ENCODE data around the gene KLHL2.
"Not testable (repeated sequence)": the region's sequence is repeated elsewhere in the genome, so short reads cannot be mapped to it uniquely, and the experiment has no call there.

KLHL2 gene

DNA sequence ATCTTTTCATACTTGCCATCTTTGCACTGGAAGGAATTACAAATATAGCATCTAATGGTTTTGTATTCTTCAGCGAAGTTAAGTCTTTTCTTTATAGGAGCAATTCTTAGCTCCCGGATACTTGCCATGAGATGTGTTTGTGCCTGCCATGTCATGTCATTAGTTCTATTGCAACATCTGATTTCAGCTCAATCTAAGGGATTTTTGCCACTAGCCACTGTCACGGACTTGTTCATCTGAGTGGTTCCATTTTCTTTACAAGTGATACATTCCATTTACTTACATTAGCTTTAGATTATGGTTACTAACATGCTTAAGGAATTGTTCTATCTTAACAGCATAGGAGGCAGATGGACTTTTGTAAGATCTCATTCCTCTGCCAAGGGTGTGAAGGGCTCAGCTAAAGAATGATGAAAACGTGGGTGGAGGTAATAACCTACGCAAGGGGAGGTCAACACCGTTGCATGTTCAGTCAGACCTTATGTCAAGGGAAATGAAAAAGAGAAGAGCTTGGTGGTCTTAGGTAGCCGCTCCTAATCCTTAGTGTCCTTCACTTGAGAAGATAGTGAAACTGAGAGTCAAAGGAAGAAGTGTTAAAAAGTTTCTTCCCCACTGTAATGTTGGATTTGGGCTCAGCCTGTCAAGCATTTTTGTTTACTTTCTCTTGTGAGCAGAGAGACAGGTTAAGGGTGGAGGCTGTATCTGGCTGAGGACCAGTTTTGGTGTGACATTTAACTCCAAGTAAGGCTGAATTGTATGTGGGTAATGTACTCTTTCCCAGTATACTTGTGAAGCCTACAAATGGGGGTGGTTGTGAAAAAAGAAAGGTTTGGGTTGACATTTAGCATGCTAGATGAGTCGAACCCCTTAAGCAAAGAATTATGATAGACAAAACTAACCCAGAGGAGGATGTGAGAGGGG, 3.6 kb upstream of the KLHL2 start:
- DNase-seq (ENCODE audit: low read depth): no peak

DNA sequence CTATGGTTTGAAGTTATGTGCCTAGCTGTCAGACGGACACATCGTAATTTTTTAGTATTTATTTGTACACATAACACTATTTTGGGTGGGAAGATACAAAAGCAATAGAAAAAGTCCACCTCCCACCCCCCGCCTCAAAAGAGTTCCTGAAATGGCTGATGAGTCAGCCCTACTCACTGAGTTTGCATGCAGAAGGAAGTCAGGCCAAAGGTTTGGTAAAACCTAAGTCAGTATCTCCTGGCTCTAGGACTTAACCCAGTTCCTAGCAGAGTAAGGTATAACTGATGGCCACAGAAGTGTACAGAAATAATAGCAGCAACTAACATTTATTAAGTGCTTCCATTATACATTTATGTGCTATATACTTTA, 2.9 kb upstream of the KLHL2 start:
- no peak for DNase-seq (ENCODE audit: low read depth)

DNA sequence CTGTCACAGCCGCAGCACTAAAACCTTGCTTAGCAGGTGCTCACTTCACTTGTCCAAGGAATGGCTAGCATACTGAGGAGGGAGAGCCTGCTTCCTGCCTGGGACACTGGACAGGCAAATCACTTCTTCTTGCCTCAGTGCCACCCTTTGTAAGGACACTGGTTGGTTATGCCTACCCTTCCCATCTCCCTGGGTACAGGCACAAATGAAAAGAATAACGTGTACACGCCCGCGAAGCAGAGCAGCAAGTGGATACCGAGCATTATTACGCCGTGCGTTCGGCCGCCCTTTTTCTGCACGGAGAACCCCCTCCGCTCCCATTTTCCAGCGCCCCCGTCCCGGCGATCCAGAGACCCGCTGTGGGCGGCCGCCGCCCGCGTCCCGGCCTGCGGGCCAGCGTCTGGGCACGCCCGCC, 338 bp upstream of the KLHL2 start:
- peak; percentile 34 for DNase-seq (ENCODE audit: low read depth)

DNA sequence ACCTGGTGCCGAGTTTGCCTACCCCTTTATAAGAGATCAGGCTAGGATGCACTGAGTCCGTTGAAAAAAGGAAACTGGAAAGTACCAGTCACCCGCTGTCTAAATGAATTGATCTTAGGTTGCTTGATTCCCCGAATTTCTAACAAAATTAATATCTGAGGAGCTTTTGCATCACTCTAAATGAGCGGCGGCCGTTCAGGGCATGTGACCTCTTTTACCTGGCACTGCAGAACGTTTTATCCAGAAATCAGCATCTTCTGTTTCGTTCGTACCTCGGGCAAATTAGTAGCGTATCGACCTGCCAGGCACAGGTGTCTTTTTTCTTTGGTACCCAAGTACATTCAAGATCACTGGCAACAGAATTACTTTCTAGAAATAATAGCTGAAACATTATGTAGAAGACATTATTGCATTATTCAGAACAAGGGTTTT, 876 bp downstream of the KLHL2 start:
- DNase-seq (ENCODE audit: low read depth): no peak

DNA sequence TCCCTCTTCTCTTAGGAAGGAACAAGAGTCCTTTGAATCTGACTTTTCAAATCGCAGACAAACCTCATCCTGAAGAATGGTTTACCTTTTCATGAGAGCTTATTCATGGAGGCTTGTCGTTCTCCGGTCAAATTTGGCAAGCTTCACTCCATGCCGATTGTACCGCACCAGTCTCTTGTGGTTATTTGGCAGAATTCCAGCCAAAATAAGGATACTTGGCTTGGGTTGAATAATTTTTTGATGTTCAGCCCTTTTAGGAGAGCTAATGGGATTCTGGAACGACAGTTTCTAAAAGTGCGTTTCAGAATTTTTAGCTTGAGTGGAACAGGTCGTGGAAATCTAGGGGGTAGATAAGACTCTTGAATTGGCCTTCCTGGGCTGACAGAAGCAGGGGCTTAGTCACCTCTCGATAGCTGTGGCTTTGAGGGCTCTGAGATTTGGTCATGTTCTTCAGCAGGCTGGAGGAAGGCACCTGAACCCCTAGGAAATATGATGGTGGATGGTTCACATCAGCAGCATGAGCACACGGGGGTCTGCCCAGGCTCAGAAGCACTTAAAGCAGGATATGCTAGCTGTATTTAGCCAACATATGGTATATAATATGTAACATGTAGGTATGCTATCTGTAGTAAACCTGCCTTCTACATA, 1.5 kb downstream of the KLHL2 start:
- DNase-seq (ENCODE audit: low read depth): no peak

DNA sequence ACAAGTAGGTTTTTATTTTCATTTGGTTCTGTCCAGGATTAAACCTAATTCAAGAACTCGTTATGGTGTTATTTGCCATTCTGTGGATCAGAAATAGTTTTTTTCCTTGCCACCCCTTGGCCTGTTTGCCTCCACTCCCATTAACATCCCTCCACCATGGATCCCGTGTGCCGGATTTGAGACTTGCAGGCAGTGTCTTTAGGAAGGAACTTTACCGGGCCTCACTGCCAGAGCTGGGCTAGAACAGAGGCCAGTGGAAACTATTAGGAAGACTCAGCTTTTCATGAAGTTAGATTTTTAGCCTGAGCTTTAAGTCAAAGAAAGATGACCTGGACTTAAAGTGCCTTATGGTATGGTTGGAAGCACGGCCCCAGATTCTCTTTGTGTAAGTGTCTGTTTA, 2.4 kb downstream of the KLHL2 start:
- no peak for DNase-seq (ENCODE audit: low read depth)

DNA sequence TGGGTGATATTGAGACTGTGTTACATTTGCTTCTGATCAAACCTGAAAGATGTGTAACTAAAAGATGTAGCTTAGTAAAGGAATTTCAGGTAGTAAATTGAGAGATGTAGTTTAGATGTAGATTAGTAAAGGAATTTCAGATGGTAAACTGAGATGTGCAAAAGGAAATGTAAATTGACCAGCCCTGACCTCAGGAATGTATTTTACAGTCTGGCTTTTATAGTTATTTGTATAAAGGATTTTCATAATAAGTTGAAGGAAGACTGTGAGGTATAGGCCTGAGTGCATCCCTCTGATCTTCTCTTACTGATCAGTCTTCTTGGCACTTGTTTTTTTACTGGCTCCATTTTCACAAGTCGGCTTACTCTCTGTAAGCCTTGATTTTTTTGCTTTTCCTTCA, 3.2 kb downstream of the KLHL2 start:
- DNase-seq (ENCODE audit: low read depth): no peak

DNA sequence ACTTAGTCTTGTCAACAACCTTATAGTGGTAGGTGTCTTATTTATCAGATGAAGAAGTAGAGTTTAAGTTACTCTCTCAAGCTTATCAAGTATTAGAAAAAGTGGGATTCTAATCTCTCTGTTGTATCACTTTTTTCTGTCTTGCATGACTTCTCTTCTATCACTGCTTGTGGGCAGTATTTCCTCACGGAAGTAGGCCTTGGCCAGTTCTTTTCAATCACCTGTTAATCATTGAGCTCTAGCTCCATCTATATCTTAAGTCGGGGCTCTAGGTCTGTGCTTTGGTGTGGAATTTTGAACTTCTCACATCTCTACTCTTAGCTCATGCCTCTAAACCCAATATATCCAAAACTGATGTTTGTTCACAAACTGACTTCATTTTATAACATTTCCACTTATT, 5.3 kb downstream of the KLHL2 start:
- not testable (repeated sequence) for DNase-seq (ENCODE audit: low read depth)

DNA sequence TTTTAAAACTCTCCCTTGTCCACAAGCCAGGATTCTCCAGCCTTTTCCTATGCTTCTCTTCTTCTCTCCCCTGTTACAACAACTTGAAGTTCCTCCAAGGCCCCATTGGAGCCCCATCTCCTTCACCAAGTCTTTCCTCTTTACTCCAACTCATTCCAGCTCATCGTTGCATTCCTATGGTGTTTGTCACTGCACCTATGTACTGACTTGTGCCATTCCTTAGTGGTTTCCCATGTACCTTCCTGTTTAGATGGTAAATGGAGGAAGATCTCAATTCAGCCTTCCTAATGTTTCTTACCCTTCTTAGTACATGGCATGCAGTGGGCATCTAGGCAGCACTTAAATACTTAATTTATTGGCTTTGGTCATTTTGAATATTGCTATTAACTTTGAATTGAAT, 6.0 kb downstream of the KLHL2 start:
- DNase-seq (ENCODE audit: low read depth): not testable (repeated sequence)

DNA sequence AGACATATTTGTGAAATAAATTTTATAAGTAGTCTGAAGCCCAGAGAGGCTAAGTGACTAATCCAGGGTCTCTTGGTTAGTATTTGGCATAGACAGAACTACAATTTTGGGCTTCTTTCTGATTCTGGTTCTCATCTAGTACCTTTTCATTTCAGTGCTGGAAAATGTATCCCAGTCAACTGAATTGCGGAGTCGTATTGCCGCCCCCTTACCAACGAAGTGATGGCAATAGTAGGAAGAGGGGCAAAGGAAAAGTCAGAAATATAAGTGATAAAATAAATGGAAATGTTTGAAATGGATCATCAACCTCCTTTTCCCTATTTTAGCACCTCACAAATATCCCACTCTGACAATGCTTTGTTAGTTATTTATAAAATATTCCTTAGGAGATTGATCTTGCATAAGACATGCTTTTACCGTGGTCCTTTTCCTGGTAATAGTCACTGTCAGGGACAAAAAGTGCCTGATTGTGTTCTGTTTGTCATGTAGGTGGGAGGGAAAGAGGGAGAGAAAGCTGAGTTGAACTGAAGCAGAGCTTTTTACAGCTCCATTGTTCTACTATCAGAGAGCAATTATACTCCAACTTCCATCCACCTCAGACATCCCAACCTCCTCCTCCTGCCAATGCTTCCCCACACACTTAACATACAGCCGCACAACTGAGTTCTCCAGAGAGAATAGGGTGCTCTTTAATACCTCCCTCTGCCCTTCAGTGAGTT, 6.8 kb downstream of the KLHL2 start:
- DNase-seq (ENCODE audit: low read depth): not testable (repeated sequence)

DNA sequence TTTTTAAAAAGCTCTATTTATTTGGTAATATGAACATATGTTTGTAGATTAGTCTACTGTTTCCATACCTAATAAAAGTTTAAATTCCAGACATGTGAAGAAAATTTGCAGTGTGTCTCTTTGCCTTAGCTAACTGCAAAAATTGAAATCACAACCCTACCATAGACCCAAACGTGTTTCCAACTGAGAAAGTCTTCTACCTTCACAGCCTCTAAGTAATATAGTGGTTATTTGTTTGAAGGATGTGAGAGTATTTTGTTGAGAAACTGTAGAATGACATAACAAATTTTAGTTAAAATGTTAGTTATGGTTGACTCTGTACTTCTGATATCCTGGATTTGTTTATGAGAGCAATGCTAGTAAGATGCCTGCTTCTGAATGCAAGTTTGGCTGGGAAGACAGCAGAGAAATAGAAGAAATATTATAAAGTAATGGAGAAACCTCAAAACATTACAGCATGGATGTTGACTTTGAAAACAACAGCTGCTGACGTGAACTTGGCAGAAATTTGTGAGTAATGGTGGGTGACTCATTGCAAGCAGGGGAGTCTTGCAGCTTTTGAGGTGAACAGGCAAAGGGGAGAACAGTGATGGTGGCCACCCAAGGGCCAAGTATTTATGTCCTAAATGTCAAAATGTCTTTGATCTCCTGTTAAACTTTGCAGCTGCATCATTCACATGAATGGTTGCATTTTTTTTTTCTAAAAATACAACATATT, 7.8 kb downstream of the KLHL2 start:
- DNase-seq (ENCODE audit: low read depth): peak; percentile 89

DNA sequence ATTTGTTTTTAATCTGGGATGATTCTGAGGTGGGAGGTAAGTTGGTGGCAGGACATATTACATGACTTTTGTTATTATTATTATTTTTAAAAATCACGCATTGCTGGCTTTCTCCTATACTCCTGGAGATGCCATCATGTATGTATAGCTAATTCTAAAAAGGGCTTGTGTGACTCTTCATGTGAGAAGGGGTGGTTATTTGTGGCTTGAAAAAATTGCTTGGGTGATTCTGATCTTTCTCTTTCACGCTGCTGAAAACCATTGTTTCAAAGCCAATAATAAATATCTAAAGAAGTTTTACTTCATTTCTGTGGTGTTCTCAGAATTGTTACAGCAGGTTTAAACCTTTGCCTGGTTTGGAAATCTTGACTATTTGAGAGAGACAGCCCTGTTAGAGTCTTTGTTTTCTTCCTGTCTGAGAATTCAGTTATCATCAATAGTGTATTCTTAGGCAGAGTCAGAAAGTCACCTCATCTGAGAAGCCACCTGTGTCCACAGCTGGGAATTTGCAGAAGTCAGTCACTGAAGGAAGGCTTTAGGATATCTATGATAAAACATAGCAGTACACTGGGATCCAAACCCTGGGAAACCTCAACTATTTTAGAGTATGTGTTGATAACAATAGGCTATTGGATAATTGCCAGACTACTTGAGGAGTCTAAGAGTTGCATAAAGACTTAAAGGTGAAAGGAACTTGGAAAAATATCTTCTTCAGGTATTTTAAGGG, 8.6 kb downstream of the KLHL2 start:
- DNase-seq (ENCODE audit: low read depth): peak; percentile 45

DNA sequence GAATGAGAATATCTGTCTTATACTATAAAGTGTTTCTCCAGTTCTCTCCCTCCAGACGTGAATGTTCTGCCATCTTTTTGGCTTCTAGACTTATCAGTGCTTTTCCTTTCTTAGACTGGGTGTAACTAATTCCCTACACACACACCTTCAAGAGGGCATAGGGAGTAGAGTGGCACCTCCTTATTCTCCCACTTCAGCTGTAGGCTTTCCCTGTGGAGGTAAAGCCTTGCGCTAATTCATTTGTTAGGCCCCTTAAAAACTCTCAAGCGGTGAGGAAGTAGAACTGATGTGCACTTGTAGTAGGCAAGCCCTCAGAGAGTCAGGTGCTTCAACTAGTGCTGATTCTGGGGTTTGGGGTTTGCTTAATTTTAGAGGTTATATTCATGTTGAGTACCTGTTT, 10.0 kb downstream of the KLHL2 start:
- no peak for DNase-seq (ENCODE audit: low read depth)

DNA sequence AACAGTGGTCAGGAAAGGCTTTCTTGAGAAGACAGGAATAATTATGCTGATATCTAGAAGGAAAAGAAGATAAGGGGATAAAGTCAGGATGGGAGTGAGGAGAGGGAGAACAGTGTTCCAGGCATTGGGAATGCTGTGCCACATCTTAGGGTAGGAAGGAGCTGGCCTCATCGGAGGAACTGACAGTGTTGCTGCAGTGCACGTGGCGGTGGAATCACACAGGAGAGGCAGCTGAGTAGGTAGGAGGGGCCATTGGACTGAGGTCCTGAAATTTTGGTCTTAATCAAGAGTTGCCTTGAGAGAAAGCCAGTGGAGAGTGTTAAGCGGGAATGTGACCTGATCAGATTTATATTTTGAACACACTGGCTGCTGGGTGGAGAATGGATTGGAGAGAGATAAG, 13.9 kb downstream of the KLHL2 start:
- DNase-seq (ENCODE audit: low read depth): not testable (repeated sequence)

DNA sequence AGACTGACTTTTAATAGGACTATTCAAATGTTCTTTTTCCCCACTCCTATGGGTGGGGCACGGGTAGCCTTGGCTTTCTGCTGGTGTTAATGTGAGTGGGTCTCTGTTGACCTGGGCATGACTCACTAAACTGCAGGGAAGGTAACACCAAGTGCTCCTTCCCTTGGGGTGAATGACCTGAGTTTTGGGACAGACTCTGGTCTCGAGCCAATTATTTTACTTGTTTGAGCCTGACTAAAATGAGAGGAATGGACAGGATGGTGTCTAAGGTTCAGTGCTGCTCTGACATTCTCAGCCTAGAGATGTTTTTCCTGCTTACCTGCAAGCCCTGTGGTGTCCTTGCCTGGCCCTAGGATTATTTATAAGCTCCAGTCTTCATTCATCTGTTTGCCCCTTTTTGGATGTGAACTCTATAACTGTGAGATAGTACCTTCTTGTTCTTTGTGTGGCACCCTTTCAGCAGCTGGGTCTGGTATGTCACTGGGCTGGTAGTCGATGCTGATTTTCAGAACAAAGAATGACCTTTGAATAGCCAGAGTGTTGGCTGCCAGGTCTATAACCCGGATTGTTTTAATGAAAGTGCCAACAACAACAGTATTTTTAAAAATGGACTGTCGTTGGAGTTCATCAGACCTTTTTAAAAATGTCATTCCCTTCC, 14.8 kb downstream of the KLHL2 start:
- not testable (repeated sequence) for DNase-seq (ENCODE audit: low read depth)

DNA sequence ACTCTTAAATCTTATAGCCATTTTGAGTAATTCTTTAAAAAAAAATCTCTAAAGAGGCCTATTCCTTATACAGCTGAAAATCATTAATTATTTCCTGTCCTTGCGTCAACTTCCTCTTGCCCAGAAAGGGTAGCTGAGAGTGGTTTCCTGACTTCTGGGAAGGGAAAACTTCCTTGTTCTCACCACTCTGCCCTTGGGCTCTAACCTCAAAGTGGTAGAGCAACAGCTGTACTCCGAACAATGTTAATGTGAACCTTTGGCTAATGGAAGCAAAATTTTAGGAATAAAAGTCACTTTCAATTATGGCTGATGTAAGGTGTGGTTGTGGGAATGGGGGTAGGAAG, 15.3 kb downstream of the KLHL2 start:
- no peak for DNase-seq (ENCODE audit: low read depth)

DNA sequence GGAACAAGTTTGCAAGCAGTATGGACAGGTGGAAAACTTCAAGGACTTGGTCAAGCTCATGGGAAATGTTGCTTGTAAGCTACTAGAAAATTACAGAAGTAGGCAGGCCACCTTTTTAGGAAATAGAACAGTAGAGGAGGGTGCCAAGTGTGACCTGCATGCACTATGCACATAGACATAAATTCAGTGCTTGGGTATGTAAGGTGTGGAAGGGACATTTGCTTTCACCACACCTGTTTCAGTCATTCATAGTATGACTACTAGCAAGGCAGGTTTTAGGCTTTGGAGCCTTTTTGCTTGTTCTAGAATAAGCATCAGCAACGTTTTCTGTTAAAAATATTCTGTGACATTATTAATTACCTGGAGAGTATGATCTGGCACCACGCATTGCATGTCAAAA, 20.0 kb downstream of the KLHL2 start:
- DNase-seq (ENCODE audit: low read depth): not testable (repeated sequence)

DNA sequence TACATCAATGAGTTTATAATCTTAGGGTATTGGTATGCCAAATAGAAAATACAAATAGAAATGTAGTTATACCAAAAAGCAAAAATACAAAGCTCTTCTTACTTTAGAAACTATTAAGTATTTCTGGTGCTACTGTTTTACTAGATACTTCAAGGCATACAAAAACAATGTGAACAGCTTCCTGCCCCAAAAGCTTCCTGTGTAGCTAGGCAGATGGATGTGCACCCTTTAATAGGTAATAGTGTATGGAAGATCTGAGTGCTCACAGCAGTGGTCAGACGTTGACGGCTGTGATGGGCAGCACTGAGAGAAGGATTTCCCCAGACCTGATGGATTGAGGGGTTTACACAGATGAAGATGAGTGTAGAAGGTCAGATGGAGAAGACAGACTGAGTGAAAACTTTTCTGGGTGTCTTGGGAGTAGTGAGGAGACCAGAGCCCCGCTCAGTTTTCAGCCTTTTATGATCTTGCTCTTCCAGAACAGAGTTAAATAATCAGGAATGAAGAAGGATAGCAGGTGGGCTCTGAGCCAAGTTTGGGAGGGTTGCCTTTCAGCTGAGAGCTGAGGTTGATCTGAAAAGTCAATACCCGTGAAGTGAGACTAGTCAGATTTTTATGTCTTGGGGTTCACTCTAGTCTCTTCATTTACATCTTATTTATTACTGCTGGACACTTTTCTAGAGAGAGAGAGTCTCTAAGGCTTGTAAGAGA, 22.3 kb downstream of the KLHL2 start:
- not testable (repeated sequence) for DNase-seq (ENCODE audit: low read depth)

DNA sequence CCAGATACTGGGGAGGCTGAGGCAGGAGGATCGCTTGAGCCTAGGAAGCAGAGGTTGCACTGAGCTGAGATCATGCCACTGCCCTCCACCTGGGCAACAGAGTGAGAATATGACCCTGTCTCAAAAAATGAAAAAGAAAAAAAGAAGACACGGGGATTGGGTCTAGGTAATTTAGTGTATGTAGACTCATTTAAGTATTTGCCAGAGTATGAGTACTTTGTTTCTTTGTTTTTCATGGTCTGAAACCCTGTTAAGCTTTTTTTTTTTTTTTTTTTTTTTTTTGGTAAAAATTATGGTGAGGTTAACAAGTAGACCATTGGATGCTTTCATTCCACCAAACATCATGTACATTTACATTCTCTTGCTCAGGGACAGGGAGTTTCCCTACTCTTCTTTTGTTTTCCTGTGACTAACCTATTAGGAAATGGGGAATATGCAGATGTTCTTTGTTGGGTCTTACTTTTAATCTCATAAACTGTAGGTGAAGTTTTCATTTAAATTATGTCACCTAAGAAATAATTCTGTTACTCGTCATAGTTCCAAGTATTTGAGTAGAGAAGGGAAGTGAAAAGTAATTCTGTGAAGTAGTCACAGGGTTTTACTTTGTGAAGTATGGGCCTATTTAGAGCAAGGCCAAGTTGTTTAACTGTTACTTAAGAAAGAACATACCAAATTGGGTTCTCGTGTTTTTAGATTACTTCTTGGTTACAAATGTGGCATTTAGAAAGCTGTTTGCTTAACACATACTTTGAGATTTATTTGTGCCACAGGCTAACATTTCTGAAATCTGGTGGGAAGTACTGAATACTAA, 25.5 kb downstream of the KLHL2 start:
- not testable (repeated sequence) for DNase-seq (ENCODE audit: low read depth)

DNA sequence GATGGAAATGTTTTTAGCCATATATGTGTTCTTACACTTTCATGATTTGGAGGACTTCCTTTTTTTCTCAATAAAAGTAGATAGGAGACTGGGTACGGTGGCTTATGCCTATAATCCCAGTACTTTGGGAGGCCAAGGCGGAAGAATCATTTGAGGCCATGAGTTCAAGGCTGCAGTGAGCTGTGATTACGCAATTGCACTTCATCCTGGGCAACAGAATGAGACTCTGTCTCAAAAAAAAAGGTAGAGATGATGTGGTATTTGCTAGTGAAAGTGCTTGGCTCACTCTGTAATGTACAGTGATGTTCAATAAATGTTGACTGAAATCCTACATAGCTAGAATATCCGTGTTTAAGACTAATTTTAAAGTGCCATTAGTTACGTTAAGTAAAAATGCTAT, 27.4 kb downstream of the KLHL2 start:
- DNase-seq (ENCODE audit: low read depth): no peak
